AG04449 (cell line): ENCODE results near the gene KCNQ5.

ENCODE experiments used
- CTCF ChIA-PET: fragments of 350-600 bp; formaldehyde crosslinking; extraction: SDS; loops from one replicate; lab custom pipeline; 2021; ENCODE audit warnings: antibody characterized with exemption; lab: Yijun Ruan, JAX
- POLR2A ChIA-PET: fragments of 400-600, 350-600 bp; formaldehyde crosslinking; extraction: SDS; loops from one replicate; lab custom pipeline; 2020; ENCODE audit warnings: antibody characterized with exemption, inconsistent platforms; lab: Yijun Ruan, JAX
- DNase-seq: peaks from one replicate; pipeline ENCODE4 v3.0.0-alpha.2; 2010; ENCODE audit warnings: low read depth, low spot score
- H3K4me3 ChIP-seq: 2 replicates; pipeline ENCODE4 v1.5.1; 2011; ENCODE audit warnings: low read depth, mild to moderate bottlenecking, control low read depth, low read length
- CTCF ChIP-seq: IDR thresholded peaks from one replicate; pipeline ENCODE4 v1.5.1; 2011; ENCODE audit warnings: mild to moderate bottlenecking, moderate library complexity, low read length, control low read depth, inconsistent platforms; ENCODE audit not compliant: insufficient read depth; ENCODE audit errors: missing control alignments

The KCNQ5 gene

GRCh38 chr6:73086726-73087125 lies 464.9 kb downstream of the KCNQ5 start:
- no peak for TF ChIP-seq CTCF
- DNase-seq, result no peak
- ChIA-PET CTCF (no interaction called here), POLR2A (no interaction called here)
- no peak overlapping the region for H3K4me3 ChIP-seq

GRCh38 chr6:73088138-73088813 lies 466.4 kb downstream of the KCNQ5 start:
- H3K4me3 ChIP-seq, result no peak overlapping the region
- TF ChIP-seq CTCF, result no peak
- CTCF ChIA-PET, result no interaction called here
- DNase-seq, result no peak
- POLR2A ChIA-PET, result no interaction called here

- H3K4me3 ChIP-seq, result no peak overlapping the region
- ChIA-PET CTCF (interaction anchor here (1.2 kb wide), 1 partner anchor 489 kb away, joined by 3 read pairs; no protein-coding TSS in a partner anchor), POLR2A (no interaction called here)
- no peak for TF ChIP-seq CTCF
- DNase-seq, result no peak
Observed at GRCh38 chr6:73104921-73105320, 483.1 kb downstream of the KCNQ5 start.

GRCh38 chr6:73107016-73107415 lies 485.2 kb downstream of the KCNQ5 start:
- POLR2A ChIA-PET, result no interaction called here
- no peak for DNase-seq
- CTCF ChIA-PET, result no interaction called here
- no peak for TF ChIP-seq CTCF
- no peak overlapping the region for H3K4me3 ChIP-seq

GRCh38 chr6:73108949-73109348 lies 487.1 kb downstream of the KCNQ5 start:
- ChIA-PET CTCF (interaction anchor here (0.9 to 1.4 kb wide), 2 partner anchors 469 to 492 kb away, joined by 3 to 5 read pairs; no protein-coding TSS in a partner anchor), POLR2A (no interaction called here)
- no peak for DNase-seq
- H3K4me3 ChIP-seq, result no peak overlapping the region
- no peak for TF ChIP-seq CTCF

- no peak overlapping the region for H3K4me3 ChIP-seq
- ChIA-PET CTCF (interaction anchor here (0.9 to 1.4 kb wide), 3 partner anchors 9 to 493 kb away, joined by 3 to 5 read pairs (median 3); no protein-coding TSS in a partner anchor), POLR2A (no interaction called here)
- DNase-seq, result no peak
- TF ChIP-seq CTCF, result no peak
Observed at GRCh38 chr6:73109659-73110058, 487.8 kb downstream of the KCNQ5 start.
